Midbrain (tissue), 1 donor: ENCODE results near the gene NCK2.

Experiments
- DNase-seq: peaks from one replicate; lab custom pipeline; 2025; lab: John Stamatoyannopoulos, UW

The NCK2 gene

GRCh38 chr2:105872830-105873229, 128.1 kb downstream of the NCK2 start:
- DNase-seq: no peak

DNA sequence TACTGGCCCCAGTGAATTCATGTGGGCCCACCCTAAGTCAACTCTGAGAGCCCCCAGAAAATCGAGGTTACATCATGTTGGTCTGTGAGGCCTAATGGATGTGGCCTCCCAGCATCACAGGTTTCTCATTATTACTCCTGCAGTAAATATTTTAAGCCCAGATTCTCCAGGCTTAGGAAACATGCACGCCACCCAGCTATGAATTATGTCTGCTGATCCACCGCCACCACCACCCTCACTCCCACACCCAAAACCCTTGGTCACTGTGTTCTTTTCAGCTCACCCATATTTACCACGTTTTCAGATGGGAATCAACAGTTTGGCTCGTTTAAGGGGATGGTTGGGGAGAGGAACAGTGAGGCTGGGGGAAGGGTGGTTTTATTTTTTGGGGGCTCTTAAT, 128.6 kb downstream of the NCK2 start:
- DNase-seq: no peak

- no peak for DNase-seq
Measured at GRCh38 chr2:105873721-105874120, 129.0 kb downstream of the NCK2 start.

- DNase-seq: no peak
Measured at GRCh38 chr2:105874466-105874865, 129.8 kb downstream of the NCK2 start.

DNA sequence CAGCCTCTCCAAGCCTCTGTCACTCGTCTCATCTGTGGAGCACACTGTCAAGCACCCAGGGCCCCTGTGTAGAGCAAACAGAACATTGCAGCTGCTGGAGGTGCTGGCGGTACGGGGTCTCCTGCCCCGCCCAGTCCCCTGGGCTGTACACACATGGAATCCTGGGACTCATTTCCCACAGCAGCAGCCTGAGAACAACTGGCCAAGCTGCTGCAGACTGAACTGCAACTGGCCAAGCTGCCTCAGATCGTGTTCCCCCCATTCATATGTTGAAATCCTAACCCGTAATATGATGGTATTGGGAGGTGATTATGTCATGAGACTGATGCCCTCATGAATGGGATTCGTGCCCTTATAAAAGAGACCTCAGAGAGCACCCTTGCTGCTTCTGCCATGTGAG, 130.5 kb downstream of the NCK2 start:
- no peak for DNase-seq

DNA sequence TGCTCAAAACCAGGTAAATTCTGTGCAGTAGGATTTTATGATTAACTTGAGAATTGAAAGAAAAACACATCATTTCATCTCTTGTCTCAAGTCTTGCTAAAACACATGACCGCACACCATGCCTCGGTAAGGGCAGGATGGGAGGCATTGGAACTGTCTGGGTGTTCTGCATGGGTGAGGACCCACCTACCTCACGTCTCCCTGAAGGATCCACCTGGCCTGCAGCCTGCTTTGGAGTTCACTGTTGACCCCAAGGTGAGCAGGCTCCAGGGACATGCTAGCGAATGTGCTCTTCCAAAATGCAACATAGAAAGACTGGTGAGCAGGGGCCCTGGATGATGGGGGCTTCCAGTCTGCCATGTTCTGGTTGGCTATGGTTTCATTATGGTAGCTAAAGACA, 131.5 kb downstream of the NCK2 start:
- DNase-seq: no peak

DNA sequence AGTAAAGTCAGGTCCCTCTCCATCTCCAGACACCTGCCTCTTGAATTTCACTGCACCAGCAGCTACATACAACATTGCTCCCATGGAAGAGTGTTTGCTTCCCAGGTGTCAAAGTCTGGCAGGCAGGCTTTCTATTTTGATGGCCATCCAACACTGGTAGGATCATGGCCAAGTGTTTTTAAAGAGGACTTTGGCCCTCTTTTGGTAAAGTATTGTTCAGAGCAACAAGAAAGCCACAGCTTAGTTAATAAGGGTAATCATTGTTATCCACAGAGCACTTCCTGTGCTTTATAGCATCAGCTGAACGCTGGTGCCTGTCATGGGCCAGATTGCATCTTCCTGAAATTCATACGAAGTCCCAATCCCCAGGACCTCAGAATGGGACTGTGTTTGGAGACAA, 133.2 kb downstream of the NCK2 start:
- no peak for DNase-seq

- no peak for DNase-seq
Measured at GRCh38 chr2:105879106-105879802, 134.5 kb downstream of the NCK2 start.

GRCh38 chr2:105879803-105880300, 135.1 kb downstream of the NCK2 start:
- DNase-seq: no peak

DNA sequence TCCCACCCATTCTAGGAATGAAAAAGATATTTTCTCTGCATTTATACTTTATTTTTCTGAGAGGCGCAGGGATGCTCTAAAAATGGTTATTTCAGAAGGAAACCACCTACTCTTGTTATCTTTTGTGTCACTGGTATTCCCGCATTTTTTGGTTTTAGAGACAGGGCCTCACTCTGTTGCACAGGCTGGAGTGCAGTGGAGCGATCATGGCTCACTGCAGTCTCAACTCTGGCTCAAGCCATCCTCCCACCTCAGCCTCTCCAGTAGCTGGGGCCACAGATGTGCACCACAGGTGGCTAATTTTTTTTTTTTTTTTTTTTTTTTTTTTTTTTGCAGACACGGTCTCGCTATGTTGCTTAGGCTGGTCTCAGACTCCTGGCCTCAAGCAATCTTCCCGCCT, 135.9 kb downstream of the NCK2 start:
- no peak for DNase-seq

GRCh38 chr2:105881286-105882136, 136.8 kb downstream of the NCK2 start:
- no peak for DNase-seq

GRCh38 chr2:105882341-105882740, 137.6 kb downstream of the NCK2 start:
- no peak for DNase-seq

DNA sequence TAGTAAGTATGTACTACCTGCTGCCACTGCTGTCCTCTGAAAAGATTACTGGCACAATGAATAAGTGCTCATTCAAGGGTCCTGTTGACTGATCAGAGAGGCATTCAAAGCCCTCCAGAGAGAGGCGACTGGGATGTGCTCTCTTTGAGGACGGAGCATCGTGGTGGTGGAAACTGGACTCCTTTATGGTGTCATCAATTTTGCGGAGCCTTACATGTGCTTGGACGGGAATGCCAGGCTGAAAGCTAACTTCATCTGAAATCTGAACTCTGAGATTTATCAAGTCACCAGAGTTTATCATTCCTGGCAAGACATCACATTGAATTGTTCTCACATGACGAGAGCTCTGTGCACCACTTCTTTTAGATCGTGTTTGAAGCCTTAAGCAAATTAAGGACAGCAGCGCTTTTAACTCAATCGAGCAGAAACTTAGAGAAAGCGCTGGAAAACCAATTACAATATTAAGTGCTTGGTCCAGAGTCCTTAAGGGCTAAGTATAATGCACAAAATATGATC, 138.3 kb downstream of the NCK2 start:
- DNase-seq: no peak

DNA sequence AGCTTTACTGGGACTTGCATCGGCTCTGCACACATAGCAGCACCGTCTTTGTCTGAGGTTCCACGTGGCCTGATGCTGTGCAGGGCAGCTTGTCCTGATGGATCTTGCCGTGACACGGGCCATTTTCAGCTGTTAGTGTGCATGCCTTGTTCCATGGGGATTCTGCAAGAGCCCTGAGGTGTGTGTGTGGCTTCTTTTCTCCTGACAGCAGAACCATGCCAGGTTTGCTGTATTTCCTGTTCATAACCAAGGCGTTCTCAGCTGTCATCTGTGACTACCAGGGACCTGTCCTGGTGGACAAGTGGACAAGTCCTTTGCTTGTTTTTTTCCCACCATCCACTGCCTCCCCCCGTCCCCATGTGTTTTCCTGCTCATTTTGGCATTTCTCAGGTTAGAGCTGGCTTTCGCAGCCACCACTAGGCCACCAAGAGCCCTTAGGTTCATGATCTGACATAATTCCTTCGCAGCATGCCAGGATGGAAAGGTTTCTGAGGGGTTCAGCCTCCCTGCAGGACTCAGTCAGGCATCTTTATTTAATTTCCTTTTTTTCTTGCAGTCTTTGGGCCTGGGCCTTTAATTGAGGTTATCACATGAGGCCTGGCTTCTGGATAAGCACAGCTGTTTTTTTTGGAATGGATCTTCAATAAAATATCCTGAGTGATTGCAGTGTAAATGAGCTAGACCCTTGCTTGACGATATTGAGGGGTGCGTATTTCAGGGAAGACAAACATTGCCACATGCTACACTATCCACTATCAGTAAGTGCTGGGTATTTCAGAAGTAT, 139.4 kb downstream of the NCK2 start:
- DNase-seq: no peak

GRCh38 chr2:105885456-105885855, 140.7 kb downstream of the NCK2 start:
- DNase-seq: no peak

- DNase-seq: no peak
Measured at GRCh38 chr2:105886029-105886454, 141.3 kb downstream of the NCK2 start.

DNA sequence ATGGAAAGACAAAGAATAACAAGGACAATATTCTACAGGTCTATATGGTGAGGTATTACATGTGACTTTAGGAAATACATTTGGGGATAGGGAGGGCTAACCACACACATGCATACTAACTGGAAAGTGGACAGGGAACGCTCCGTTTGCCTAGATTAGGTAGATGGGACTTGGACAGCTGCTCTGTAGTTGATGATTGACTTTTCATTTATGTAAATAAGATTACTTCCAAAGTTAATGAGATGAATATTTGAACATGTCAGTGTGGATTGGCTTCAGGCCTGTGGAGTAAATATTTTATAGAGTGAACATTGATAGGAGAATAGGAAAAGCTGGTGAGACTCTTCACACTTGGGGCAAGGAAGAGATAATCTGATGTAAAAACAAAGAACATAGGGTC, 142.0 kb downstream of the NCK2 start:
- no peak for DNase-seq

GRCh38 chr2:105887256-105887655, 142.5 kb downstream of the NCK2 start:
- DNase-seq: no peak

DNA sequence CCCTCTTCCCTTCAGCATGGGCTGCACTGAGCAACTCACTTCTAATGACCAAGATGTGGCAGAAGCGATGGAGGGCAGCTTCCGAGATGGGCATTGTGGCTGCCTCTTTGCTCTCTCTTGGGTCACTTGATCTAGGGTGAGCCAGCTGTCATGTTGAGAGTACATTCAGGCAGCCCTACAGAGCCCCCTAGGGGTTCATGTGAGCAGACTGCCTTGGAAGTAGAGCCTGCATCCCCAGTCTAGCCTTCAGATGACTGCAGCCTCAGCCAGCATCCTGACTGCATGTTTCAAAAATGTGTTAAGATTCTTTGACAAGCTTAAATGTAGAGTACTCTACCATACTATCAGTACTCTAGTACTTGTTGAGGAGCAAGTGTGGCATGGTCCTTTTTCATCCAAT, 143.9 kb downstream of the NCK2 start:
- no peak for DNase-seq

DNA sequence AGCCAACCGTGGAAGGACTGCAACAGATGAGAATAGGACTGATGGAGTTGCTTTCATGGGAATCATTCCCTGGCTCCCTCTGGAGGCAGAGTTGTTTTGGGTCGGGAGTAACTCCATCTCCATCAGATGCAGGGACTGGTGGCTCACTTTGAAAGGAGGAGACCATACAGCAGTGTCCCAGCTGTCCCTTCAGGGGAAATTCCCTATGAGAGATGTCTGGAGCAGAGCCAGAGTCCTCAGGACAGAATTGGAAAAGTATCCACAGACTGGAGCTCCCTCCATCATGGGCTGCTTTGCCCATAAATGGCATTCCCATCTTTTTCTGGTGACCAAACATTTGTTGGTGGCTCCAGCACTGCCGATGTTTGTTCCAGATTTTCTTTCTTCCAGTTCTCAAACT, 144.3 kb downstream of the NCK2 start:
- no peak for DNase-seq

GRCh38 chr2:105890111-105890510, 145.4 kb downstream of the NCK2 start:
- DNase-seq: no peak

GRCh38 chr2:105890856-105891255, 146.1 kb downstream of the NCK2 start:
- no peak for DNase-seq
